Esophagus muscularis mucosa (tissue), 3 donors: ENCODE results near the gene SPSB3.

Experiments
- CTCF ChIP-seq, 3 experiments: fragments of 200-600 bp in 2 of 3; fragments of 450-650 bp in 1 of 3; sonication (generic) in 2 of 3; IDR thresholded peaks; one replicate each; pipeline ENCODE4 v1.5.1; 2017 to 2019; ENCODE audit warnings: antibody characterized with exemption in 3 of 3, mild to moderate bottlenecking in 2 of 3, moderate library complexity in 1 of 3
- POLR2AphosphoS5 ChIP-seq, 2 donors: sonication (generic); formaldehyde crosslinking; IDR thresholded peaks; one replicate each; pipeline ENCODE4 v1.6.1; 2017; ENCODE audit warnings: antibody characterized with exemption in 2 of 2

DNA sequence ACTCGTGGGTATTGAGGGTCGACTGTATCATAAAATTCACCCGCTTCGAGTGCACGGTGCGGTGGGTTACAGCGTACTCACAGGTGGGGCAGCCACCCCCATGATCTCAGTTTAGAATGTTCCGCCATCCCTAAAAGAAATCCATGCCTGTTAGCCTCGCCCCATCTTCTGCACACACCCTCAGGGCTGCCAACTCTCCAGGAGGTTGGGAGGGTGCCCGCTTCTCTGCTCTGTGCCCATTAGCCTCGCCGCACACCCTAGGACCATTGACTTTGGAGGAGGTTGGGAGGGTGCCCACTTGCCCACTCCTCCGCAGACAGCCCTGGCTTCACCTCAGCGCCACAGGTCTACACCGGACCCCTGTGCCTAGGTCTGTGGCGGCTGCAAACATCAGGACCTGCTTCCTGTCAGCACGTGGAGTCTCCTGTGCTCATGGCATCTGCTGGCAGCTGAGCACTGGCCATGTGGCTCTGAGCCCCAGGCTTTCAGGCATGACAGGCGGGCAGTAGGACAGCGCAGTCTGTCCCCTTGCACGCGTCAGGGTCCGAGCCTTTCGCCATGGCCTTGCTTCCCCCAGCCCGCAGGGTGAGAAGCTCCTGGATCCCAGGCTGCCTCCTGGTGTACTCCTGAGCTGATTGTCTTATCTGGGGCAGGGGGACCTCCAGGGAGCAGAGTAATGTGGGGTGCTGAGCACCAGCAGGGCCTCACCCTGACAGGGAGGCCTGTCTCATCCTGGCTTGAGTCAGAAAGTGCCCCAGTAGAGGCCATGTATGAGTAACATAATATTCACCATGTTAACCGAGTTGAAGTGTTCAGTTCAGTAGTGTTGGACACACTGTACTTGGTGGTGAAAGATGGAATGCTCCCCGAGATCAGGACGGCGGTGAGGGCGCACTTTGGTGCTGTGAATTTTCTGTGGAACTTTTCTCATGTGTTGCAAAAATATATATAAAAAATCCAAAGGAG lies 32.9 kb downstream of the SPSB3 start:
- no peak for TF ChIP-seq CTCF (IDR thresholded peaks at IDR 0.05)
- TF ChIP-seq POLR2AphosphoS5 (IDR thresholded peaks at IDR 0.05): no peak
